ENCODE data around the gene ZNF385C. TPM values are rescaled to one million over a fixed set of nuclear protein-coding genes. Genes with fewer than 3 reads are reported as not detected.

The ZNF385C gene
- total RNA-seq, 4 donors from 2014 or later = 0.47 to 1.9 (median 0.68) TPM

- H3K27me3 ChIP-seq = no peaks in the 10 kb centered on the region
- DNase-seq (ENCODE audit: low spot score in 2 of 2) = no peak
- H3K4me3 ChIP-seq = no peak overlapping the region
- TF ChIP-seq EP300 (IDR thresholded peaks at IDR 0.05) = no peak
- no peak for TF ChIP-seq CTCF (IDR thresholded peaks at IDR 0.05)
- no peak for TF ChIP-seq POLR2AphosphoS5 (IDR thresholded peaks at IDR 0.05)
- TF ChIP-seq POLR2A (IDR thresholded peaks at IDR 0.05) = no peak
- no peaks in the 10 kb centered on the region for H3K9me3 ChIP-seq
- H3K4me1 ChIP-seq = peaks cover 32% of the 10 kb centered on the region
- peaks cover 7% of the 10 kb centered on the region for H3K36me3 ChIP-seq
- 88% methylated on average over 23 of the region's 28 CpGs for WGBS
- H3K27ac ChIP-seq = peak overlapping the region; percentile 92
Observed at GRCh38 chr17:42113293-42114069, 15.2 kb upstream of the ZNF385C start.

DNA sequence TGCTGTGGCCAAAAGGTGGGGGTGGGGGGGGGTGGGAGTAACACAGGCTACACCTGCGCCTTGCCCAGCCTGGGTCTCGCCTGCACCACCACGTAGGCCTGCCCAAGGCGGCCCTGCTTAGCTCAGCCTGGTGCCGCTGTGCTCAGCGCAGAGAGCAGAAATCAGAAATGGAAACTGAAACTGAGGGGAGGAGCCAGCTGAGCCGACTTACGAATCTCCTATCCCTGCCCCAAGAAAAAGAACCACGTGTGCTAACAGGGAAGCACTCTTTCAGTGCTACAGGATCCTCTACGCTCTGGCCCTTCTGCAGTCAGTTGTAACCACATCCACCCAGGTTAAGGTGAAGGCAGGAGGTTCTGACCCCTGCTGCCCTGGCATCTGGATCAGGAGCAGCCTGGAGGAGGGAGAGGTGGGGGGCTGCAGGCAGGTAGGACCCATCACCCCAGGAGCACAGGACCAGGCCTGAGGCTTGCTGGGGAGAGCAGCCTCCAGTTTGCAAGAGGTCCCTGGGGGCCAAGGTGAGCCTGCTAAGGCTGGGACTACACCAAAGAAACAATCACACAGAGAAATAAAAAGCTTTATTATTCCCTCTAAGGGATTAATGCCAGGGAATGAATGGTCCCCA lies 14.4 kb upstream of the ZNF385C start, which contains the start of gene DHX58:
DHX58 (minus strand) TSS at position 163 of the 625 bp plus-strand sequence. CDS start 822 bp downstream, outside the sequence.
- H3K36me3 ChIP-seq = peaks cover 7% of the 10 kb centered on the region
- TF ChIP-seq POLR2A (IDR thresholded peaks at IDR 0.05) (no peak), POLR2AphosphoS5 (IDR thresholded peaks at IDR 0.05) (peak in 1 of 3 donors; percentile 12)
- H3K27me3 ChIP-seq = no peaks in the 10 kb centered on the region
- H3K9me3 ChIP-seq = no peaks in the 10 kb centered on the region
- 0% methylated on average over 4 of the region's 10 CpGs for WGBS
- peak within 1 kb of the TSS; percentile 62 for H3K4me3 ChIP-seq
- H3K27ac ChIP-seq = peak within 1 kb of the TSS; percentile 92
- no peak for DNase-seq (ENCODE audit: low spot score in 2 of 2)
- H3K4me1 ChIP-seq = peaks cover 32% of the 10 kb centered on the region

- no peak for DNase-seq (ENCODE audit: low spot score in 2 of 2)
- H3K27ac ChIP-seq = peak overlapping the region; percentile 92
- H3K9me3 ChIP-seq = no peaks in the 10 kb centered on the region
- peak overlapping the region; percentile 62 for H3K4me3 ChIP-seq
- H3K36me3 ChIP-seq = peaks cover 2% of the 10 kb centered on the region
- TF ChIP-seq POLR2AphosphoS5 (IDR thresholded peaks at IDR 0.05) (no peak), POLR2A (IDR thresholded peaks at IDR 0.05) (no peak), EP300 (IDR thresholded peaks at IDR 0.05) (no peak), CTCF (IDR thresholded peaks at IDR 0.05) (no peak)
- peaks cover 38% of the 10 kb centered on the region for H3K4me1 ChIP-seq
- H3K27me3 ChIP-seq = no peaks in the 10 kb centered on the region
- WGBS = 0% methylated on average over 7 of the region's 12 CpGs
Observed at GRCh38 chr17:42111871-42112551, 13.7 kb upstream of the ZNF385C start.

DNA sequence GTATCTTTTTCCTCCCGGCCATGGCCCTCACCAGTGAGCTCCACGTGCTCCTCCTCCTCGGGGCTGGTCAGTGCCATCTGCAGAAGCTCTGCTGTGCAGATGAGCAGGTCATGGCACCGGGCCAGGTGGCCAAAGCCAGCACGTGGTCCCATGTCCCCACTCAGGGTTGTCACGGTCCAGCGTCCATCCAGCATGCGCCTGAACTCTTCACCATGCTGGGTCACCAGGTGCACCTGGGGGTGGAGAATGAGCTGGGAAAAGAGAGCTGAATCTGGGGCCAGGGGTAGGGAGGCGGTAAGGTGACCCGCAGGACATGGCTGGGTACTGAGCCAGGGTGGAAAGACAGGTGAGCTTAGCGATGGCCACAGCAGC lies 13.0 kb upstream of the ZNF385C start:
- 90% methylated on average over 11 of the region's 11 CpGs for whole genome bisulfite sequencing
- Histone ChIP-seq H3K36me3 (peaks cover 5% of the 10 kb centered on the region), H3K4me1 (peaks cover 33% of the 10 kb centered on the region), H3K9me3 (no peaks in the 10 kb centered on the region), H3K27ac (peak overlapping the region; percentile 92), H3K4me3 (peak overlapping the region; percentile 62), H3K27me3 (no peaks in the 10 kb centered on the region)
- no peak for DNase-seq (ENCODE audit: low spot score in 2 of 2)
- TF ChIP-seq EP300 (IDR thresholded peaks at IDR 0.05) (no peak), POLR2A (IDR thresholded peaks at IDR 0.05) (no peak), CTCF (IDR thresholded peaks at IDR 0.05) (no peak), POLR2AphosphoS5 (IDR thresholded peaks at IDR 0.05) (no peak)

- H3K27me3 ChIP-seq = no peaks in the 10 kb centered on the region
- WGBS = 87% methylated on average over 12 of the region's 18 CpGs
- H3K27ac ChIP-seq = no peak overlapping the region
- peaks cover 5% of the 10 kb centered on the region for H3K36me3 ChIP-seq
- H3K4me3 ChIP-seq = no peak overlapping the region
- peaks cover 38% of the 10 kb centered on the region for H3K4me1 ChIP-seq
- TF ChIP-seq EP300 (IDR thresholded peaks at IDR 0.05) (no peak), POLR2AphosphoS5 (IDR thresholded peaks at IDR 0.05) (no peak), POLR2A (IDR thresholded peaks at IDR 0.05) (no peak), CTCF (IDR thresholded peaks at IDR 0.05) (no peak)
- no peaks in the 10 kb centered on the region for H3K9me3 ChIP-seq
- DNase-seq (ENCODE audit: low spot score in 2 of 2) = no peak
Observed at GRCh38 chr17:42110301-42111264, 12.3 kb upstream of the ZNF385C start.
